Stimulated activated CD8-positive, alpha-beta memory T cell treated with anti-CD3 and anti-CD28 coated beads, Interleukin-12 subunit alpha, Interleukin-12 subunit beta, amount 100 ng/mL, for 1 hour (primary cell): ENCODE data around the gene SMG6.

Experiments
- DNase-seq: peaks from one replicate; pipeline ENCODE4 v3.0.0-alpha.2; 2020; ENCODE audit warnings: low read depth

Gene SMG6

GRCh38 chr17:2102931-2103809 lies 200.4 kb downstream of the SMG6 start:
- DNase-seq, result no peak

GRCh38 chr17:2101448-2102257 lies 201.9 kb downstream of the SMG6 start:
- DNase-seq, result no peak

- DNase-seq, result no peak
These were observed 208.1 kb downstream of the SMG6 start for GRCh38 chr17:2095536-2095910.

GRCh38 chr17:2094891-2095535 lies 208.6 kb downstream of the SMG6 start:
- DNase-seq, result no peak

- no peak for DNase-seq
These were observed 210.2 kb downstream of the SMG6 start for GRCh38 chr17:2093349-2093748.

GRCh38 chr17:2092253-2092652 lies 211.3 kb downstream of the SMG6 start:
- DNase-seq, result no peak

GRCh38 chr17:2090804-2091534 lies 212.6 kb downstream of the SMG6 start:
- no peak for DNase-seq

GRCh38 chr17:2090210-2090641 lies 213.4 kb downstream of the SMG6 start:
- DNase-seq, result no peak

- no peak for DNase-seq
These were observed 214.6 kb downstream of the SMG6 start for GRCh38 chr17:2089021-2089422.

- DNase-seq, result no peak
These were observed 215.9 kb downstream of the SMG6 start for GRCh38 chr17:2087597-2088211.

GRCh38 chr17:2086306-2086705 lies 217.3 kb downstream of the SMG6 start:
- DNase-seq, result no peak

- DNase-seq, result no peak
These were observed 218.0 kb downstream of the SMG6 start for GRCh38 chr17:2085648-2085949.

GRCh38 chr17:2084766-2085647 lies 218.6 kb downstream of the SMG6 start:
- no peak for DNase-seq

GRCh38 chr17:2084036-2084765 lies 219.4 kb downstream of the SMG6 start:
- DNase-seq, result no peak

- no peak for DNase-seq
These were observed 220.0 kb downstream of the SMG6 start for GRCh38 chr17:2083613-2084035.

GRCh38 chr17:2082003-2082781 lies 221.4 kb downstream of the SMG6 start:
- DNase-seq, result no peak

- DNase-seq, result no peak
These were observed 222.0 kb downstream of the SMG6 start for GRCh38 chr17:2081564-2081963.

GRCh38 chr17:2077040-2077439 lies 226.5 kb downstream of the SMG6 start:
- DNase-seq, result no peak
